Ramos (cell line): Measurements from ENCODE around the gene ATP6V1E1.

Experiments used
- in situ Hi-C: fragments of 300-500 bp; cut with MboI; formaldehyde crosslinking; loops from one replicate; pipeline ENCODE4 v1.14.3; 2022; ENCODE audit warnings: low sequenced_read_pairs; ENCODE audit not compliant: unreplicated experiment

Gene ATP6V1E1

GRCh38 chr22:17549655-17550054 lies 78.9 kb downstream of the ATP6V1E1 start:
- in situ Hi-C loops = loop anchor here (10.0 kb wide), 1 partner anchor 175 kb away; no protein-coding TSS in a partner anchor

- in situ Hi-C loops = no loop called here
Observed at GRCh38 chr22:17549183-17549582, 79.4 kb downstream of the ATP6V1E1 start.

- in situ Hi-C loops = no loop called here
Observed at GRCh38 chr22:17548756-17549035, 79.9 kb downstream of the ATP6V1E1 start.

- in situ Hi-C loops = no loop called here
Observed at GRCh38 chr22:17548010-17548755, 80.4 kb downstream of the ATP6V1E1 start.

- in situ Hi-C loops = no loop called here
Observed at GRCh38 chr22:17542452-17542851, 86.1 kb downstream of the ATP6V1E1 start.
